Astrocyte of the spinal cord (primary cell): ENCODE data around the gene CPA2.

Experiments
- DNase-seq: peaks from one replicate; pipeline ENCODE4 v3.0.0; 2011; ENCODE audit warnings: low read depth, low spot score
- H3K4me3 ChIP-seq: 2 replicates; pipeline ENCODE4 v1.5.1; 2011; ENCODE audit warnings: low read depth, mild to moderate bottlenecking, low read length, moderate library complexity
- CTCF ChIP-seq: IDR thresholded peaks from 2 replicates; pipeline ENCODE4 v1.5.1; 2012; ENCODE audit warnings: low read depth, mild to moderate bottlenecking, low read length, inconsistent platforms
- in situ Hi-C: cut with HindIII; loops from 2 replicates; pipeline ENCODE4 v1.10.0; 2017; ENCODE audit warnings: low sequenced_read_pairs

The CPA2 gene

GRCh38 chr7:130269318-130269694 is 2.6 kb downstream of the CPA2 start:
- H3K4me3 ChIP-seq: no peak overlapping the region
- no peak for TF ChIP-seq CTCF
- no peak for DNase-seq
- in situ Hi-C loops: no loop called here

GRCh38 chr7:130270947-130271800 is 4.5 kb downstream of the CPA2 start:
- TF ChIP-seq CTCF: no peak
- no peak for DNase-seq
- no peak overlapping the region for H3K4me3 ChIP-seq
- in situ Hi-C loops: no loop called here

GRCh38 chr7:130272381-130273080 is 5.9 kb downstream of the CPA2 start:
- no peak for TF ChIP-seq CTCF
- H3K4me3 ChIP-seq: no peak overlapping the region
- in situ Hi-C loops: no loop called here
- no peak for DNase-seq

- in situ Hi-C loops: no loop called here
- peak; percentile 88 for DNase-seq
- no peak overlapping the region for H3K4me3 ChIP-seq
- TF ChIP-seq CTCF: no peak
Observed at GRCh38 chr7:130273081-130273932, 6.6 kb downstream of the CPA2 start.

GRCh38 chr7:130273933-130274255 is 7.2 kb downstream of the CPA2 start:
- no peak overlapping the region for H3K4me3 ChIP-seq
- in situ Hi-C loops: no loop called here
- TF ChIP-seq CTCF: no peak
- DNase-seq: peak; percentile 47

- no peak for DNase-seq
- no peak overlapping the region for H3K4me3 ChIP-seq
- TF ChIP-seq CTCF: no peak
- in situ Hi-C loops: no loop called here
Observed at GRCh38 chr7:130274296-130274695, 7.6 kb downstream of the CPA2 start.
